GM12872 (cell line): ENCODE results near the gene SMYD4.

Source experiments
- CTCF ChIP-seq: IDR thresholded peaks from 3 replicates; pipeline ENCODE4 v1.5.1; 2011; ENCODE audit warnings: low read depth, mild to moderate bottlenecking, low read length, moderate library complexity; ENCODE audit not compliant: insufficient read depth

The SMYD4 gene

GRCh38 chr17:1829592-1830257 lies at the start of gene SMYD4, which contains the start of gene RPA1:
Gene SMYD4 (minus strand): TSS chr17:1829902. CDS start chr17:1827994, 1,908 bp downstream.
Gene RPA1 (plus strand): TSS chr17:1830005. CDS start chr17:1830094, 89 bp downstream.
- TF ChIP-seq CTCF = no peak

- no peak for TF ChIP-seq CTCF
These were observed 48.9 kb upstream of the SMYD4 start for GRCh38 chr17:1878419-1879121.

- no peak for TF ChIP-seq CTCF
These were observed 45.9 kb upstream of the SMYD4 start for GRCh38 chr17:1875597-1875996.

GRCh38 chr17:1873418-1873817 lies 43.7 kb upstream of the SMYD4 start:
- no peak for TF ChIP-seq CTCF

- TF ChIP-seq CTCF = no peak
These were observed 43.3 kb upstream of the SMYD4 start for GRCh38 chr17:1872976-1873375.

GRCh38 chr17:1872254-1872653 lies 42.6 kb upstream of the SMYD4 start:
- no peak for TF ChIP-seq CTCF

GRCh38 chr17:1871756-1872155 lies 42.1 kb upstream of the SMYD4 start:
- TF ChIP-seq CTCF = no peak
